Mesenchymal stem cell (in vitro differentiated cells and primary cell): Measurements from ENCODE around the gene C1orf35.
A peak's percentile ranks its signal among the peaks of the same experiment; 100 is the strongest.

Source experiments
- DNase-seq: peaks from one replicate; pipeline ENCODE4 v3.0.0-alpha.2; 2013
- H2AFZ ChIP-seq: one replicate; pipeline ENCODE4 v1.6.1; 2013; ENCODE audit warnings: low read depth, mild to moderate bottlenecking, control low read depth, inconsistent platforms, low read length, moderate library complexity
- H2AK5ac ChIP-seq: 2 replicates; pipeline ENCODE4 v1.6.1; 2013; ENCODE audit warnings: low read length, moderate library complexity, mild to moderate bottlenecking, inconsistent platforms; ENCODE audit not compliant: severe bottlenecking
- H2BK120ac ChIP-seq: one replicate; pipeline ENCODE4 v1.6.1; 2013; ENCODE audit warnings: low read depth, mild to moderate bottlenecking, inconsistent platforms, low read length, moderate library complexity
- H2BK12ac ChIP-seq, 2 experiments: one replicate each; pipeline ENCODE4 v1.6.1; 2013; ENCODE audit warnings: inconsistent platforms in 2 of 2, low read length in 2 of 2, mild to moderate bottlenecking in 2 of 2, moderate library complexity in 2 of 2, control low read depth in 1 of 2
- H2BK15ac ChIP-seq: one replicate; pipeline ENCODE4 v1.6.1; 2013; ENCODE audit warnings: mild to moderate bottlenecking, low read depth, inconsistent platforms; ENCODE audit not compliant: poor library complexity, severe bottlenecking
- H2BK5ac ChIP-seq: 2 replicates; pipeline ENCODE4 v1.6.1; 2013; ENCODE audit warnings: low read depth, mild to moderate bottlenecking, low read length, control low read depth, inconsistent platforms; ENCODE audit not compliant: poor library complexity, severe bottlenecking
- H3K14ac ChIP-seq, 2 experiments: one replicate each; pipeline ENCODE4 v1.6.1; 2013; ENCODE audit warnings: inconsistent platforms in 2 of 2, low read length in 2 of 2, control low read depth in 1 of 2, mild to moderate bottlenecking in 1 of 2, moderate library complexity in 1 of 2
- H3K18ac ChIP-seq, 2 experiments: one replicate each; pipeline ENCODE4 v1.6.1; 2013; ENCODE audit warnings: inconsistent platforms in 2 of 2, low read length in 2 of 2, control low read depth in 1 of 2, low read depth in 1 of 2, mild to moderate bottlenecking in 1 of 2
- H3K23ac ChIP-seq, 2 experiments: one replicate each; pipeline ENCODE4 v1.6.1; 2013; ENCODE audit warnings: inconsistent platforms in 2 of 2, low read length in 2 of 2, mild to moderate bottlenecking in 2 of 2, moderate library complexity in 2 of 2, control low read depth in 1 of 2
- H3K27ac ChIP-seq: 2 replicates; pipeline ENCODE4 v1.5.1; 2013; ENCODE audit warnings: mild to moderate bottlenecking, moderate library complexity, low read length, control low read depth, inconsistent platforms; ENCODE audit not compliant: poor library complexity, severe bottlenecking
- H3K27me3 ChIP-seq, 2 experiments: 2 replicates each; pipeline versions ENCODE4 v1.6.1 to v1.7.0; 2013; ENCODE audit warnings: low read length in 2 of 2, mild to moderate bottlenecking in 2 of 2, moderate library complexity in 2 of 2, control low read depth in 1 of 2, inconsistent platforms in 1 of 2; ENCODE audit not compliant: control insufficient read depth in 1 of 2, insufficient read depth in 1 of 2
- H3K36me3 ChIP-seq, 2 experiments: 2 replicates each; pipeline versions ENCODE4 v1.6.1 to v1.7.0; 2013; ENCODE audit warnings: low read length in 2 of 2, control low read depth in 1 of 2, inconsistent platforms in 1 of 2, low read depth in 1 of 2, mild to moderate bottlenecking in 1 of 2; ENCODE audit not compliant: insufficient read depth in 2 of 2, control insufficient read depth in 1 of 2
- H3K4ac ChIP-seq, 2 experiments: one replicate each; pipeline ENCODE4 v1.6.1; 2013; ENCODE audit warnings: inconsistent platforms in 2 of 2, low read length in 2 of 2, mild to moderate bottlenecking in 2 of 2, moderate library complexity in 2 of 2, control low read depth in 1 of 2, low read depth in 1 of 2
- H3K4me1 ChIP-seq: 2 replicates; pipeline ENCODE4 v1.6.1; 2013; ENCODE audit warnings: low read depth, low read length, control low read depth; ENCODE audit not compliant: control insufficient read depth, insufficient read depth
- H3K4me2 ChIP-seq: 2 replicates; pipeline ENCODE4 v1.6.1; 2013; ENCODE audit warnings: low read length, mild to moderate bottlenecking, inconsistent platforms; ENCODE audit not compliant: poor library complexity, severe bottlenecking
- H3K4me3 ChIP-seq, 2 experiments: 2 replicates each; pipeline versions ENCODE4 v1.5.1 to v1.7.0; 2013; ENCODE audit warnings: low read length in 2 of 2, mild to moderate bottlenecking in 2 of 2, control low read depth in 1 of 2, low read depth in 1 of 2; ENCODE audit not compliant: insufficient read depth in 1 of 2
- H3K79me1 ChIP-seq: replicated peaks from 2 replicates; pipeline ENCODE4 v1.6.1; 2013; ENCODE audit warnings: mild to moderate bottlenecking, control low read depth, low read length, inconsistent platforms; ENCODE audit not compliant: poor library complexity, severe bottlenecking
- H3K9ac ChIP-seq: 2 replicates; pipeline ENCODE4 v1.7.0; 2013; ENCODE audit warnings: mild to moderate bottlenecking, low read length, moderate library complexity
- H3K9me3 ChIP-seq: 2 replicates; pipeline ENCODE4 v1.7.0; 2013; ENCODE audit warnings: mild to moderate bottlenecking, low read length; ENCODE audit not compliant: control insufficient read depth
- H4K8ac ChIP-seq: one replicate; pipeline ENCODE4 v1.6.1; 2013; ENCODE audit warnings: inconsistent platforms, mild to moderate bottlenecking, low read length, moderate library complexity
- H4K91ac ChIP-seq: one replicate; pipeline ENCODE4 v1.6.1; 2013; ENCODE audit warnings: mild to moderate bottlenecking, low read length, inconsistent platforms
- WGBS: methylation state at CpG from one replicate; pipeline ENCODE4 v1.1.7; 2013; ENCODE audit warnings: mixed read lengths; 5-methylcytosine and 5-hydroxymethylcytosine counted together

C1orf35 gene

DNA sequence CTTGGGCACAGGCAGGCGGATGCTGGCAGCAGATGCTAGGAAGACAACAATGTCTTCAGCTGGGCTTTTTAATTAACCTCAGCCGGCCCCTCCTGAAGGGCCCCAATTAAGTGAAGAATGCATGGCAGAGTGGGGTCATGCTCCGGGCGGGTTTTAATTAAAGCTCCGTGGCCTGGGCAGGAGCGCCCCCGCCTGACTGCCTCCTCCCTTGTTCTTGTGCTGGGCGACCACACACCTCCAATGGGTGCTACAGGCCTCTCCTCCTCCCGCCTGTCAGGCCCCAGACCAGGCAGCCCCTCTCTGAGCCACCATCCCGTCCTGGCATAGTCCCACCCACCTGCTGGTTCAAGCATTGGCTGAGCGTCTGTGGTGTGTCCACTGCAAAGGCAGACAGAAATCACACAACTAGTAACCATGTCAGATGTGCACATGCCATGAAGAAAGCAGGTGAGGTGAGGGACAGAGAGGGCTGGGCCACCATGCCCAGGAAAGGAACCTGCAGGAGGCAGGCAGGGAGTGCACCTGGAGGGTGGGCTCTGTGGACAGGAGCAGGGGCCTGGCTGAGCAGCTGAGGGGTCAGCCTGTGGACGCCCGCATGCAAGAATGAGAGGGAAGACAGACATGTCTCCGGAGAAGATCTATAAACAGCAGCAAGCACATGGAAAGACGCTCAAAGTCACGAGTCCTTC lies 29.1 kb downstream of the C1orf35 start:
- WGBS = 43% methylated on average over 16 of the region's 16 CpGs
- Histone ChIP-seq H4K91ac (no peak overlapping the region), H3K18ac (no peak overlapping the region), H3K4me3 (no peak overlapping the region), H2BK5ac (no peak overlapping the region), H3K4me1 (peaks cover 3% of the 10 kb centered on the region), H4K8ac (no peak overlapping the region), H2BK15ac (no peak overlapping the region), H3K14ac (peak overlapping the region in 1 of 2 experiments; percentile 19), H3K36me3 (peaks cover 0 to 3% of the 10 kb centered on the region in 2 experiments), H3K9ac (no peak overlapping the region), H2BK12ac (no peak overlapping the region), H3K4ac (no peak overlapping the region), H2BK120ac (no peak overlapping the region), H3K23ac (no peak overlapping the region), H3K9me3 (no peaks in the 10 kb centered on the region), H3K27me3 (peaks cover 36 to 45% of the 10 kb centered on the region in 2 experiments), H3K4me2 (no peak overlapping the region), H3K27ac (no peak overlapping the region), H2AK5ac (no peak overlapping the region), H2AFZ (no peak overlapping the region), H3K79me1 (peaks cover 4% of the 10 kb centered on the region)
- DNase-seq = no peak

DNA sequence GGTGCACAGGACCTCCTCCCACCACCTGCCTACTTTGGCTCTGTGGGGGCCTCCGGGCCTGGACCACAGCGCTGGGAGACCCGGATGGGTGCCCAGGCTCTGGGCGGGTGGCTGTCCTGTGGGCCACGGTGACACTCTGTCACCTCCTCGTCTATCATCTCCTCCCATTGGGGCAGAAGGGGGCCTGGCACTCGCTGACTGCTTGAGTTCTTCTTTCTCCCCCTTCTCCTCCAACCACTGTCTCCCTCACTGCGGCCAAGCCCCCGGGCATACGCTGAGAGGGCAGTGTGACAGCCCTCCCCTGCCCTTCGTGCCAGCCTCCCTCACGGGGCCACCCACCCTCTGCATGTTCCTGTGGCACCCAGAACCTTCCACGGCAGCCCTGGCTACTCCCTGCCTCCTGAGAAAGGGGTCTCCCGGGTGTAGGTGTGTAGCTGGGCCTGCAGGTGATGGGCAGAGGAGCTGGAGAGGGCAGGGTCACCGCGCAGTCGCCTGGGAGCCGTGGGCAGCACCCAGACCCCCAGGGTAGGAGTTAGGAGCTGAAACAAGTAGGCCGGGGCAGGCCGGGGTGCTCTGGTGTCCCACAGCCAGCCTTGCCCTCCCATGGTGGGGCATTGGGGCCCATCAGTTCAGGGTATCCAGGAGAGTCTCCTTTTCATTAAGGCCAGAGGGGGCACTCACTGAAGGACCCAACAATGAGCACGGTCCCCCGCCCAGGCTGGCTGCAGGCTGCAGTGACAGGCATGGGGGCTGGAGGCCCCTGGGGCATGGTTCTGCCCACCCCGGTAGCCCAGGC lies 29.9 kb downstream of the C1orf35 start:
- H2AK5ac ChIP-seq = no peak overlapping the region
- no peak overlapping the region for H2BK12ac ChIP-seq
- no peak overlapping the region for H2AFZ ChIP-seq
- H4K91ac ChIP-seq = no peak overlapping the region
- peaks cover 4% of the 10 kb centered on the region for H3K79me1 ChIP-seq
- H3K23ac ChIP-seq = no peak overlapping the region
- H3K14ac ChIP-seq = no peak overlapping the region
- no peak overlapping the region for H4K8ac ChIP-seq
- H3K4me3 ChIP-seq = no peak overlapping the region
- H3K36me3 ChIP-seq = no peaks in the 10 kb centered on the region
- no peak overlapping the region for H2BK5ac ChIP-seq
- H3K9me3 ChIP-seq = no peaks in the 10 kb centered on the region
- no peak overlapping the region for H2BK120ac ChIP-seq
- no peak overlapping the region for H2BK15ac ChIP-seq
- H3K18ac ChIP-seq = no peak overlapping the region
- peaks cover 42 to 52% of the 10 kb centered on the region in 2 experiments for H3K27me3 ChIP-seq
- no peak overlapping the region for H3K4ac ChIP-seq
- no peak overlapping the region for H3K27ac ChIP-seq
- no peak for DNase-seq
- no peak overlapping the region for H3K9ac ChIP-seq
- H3K4me1 ChIP-seq = no peaks in the 10 kb centered on the region
- H3K4me2 ChIP-seq = no peak overlapping the region
- WGBS = 87% methylated on average over 23 of the region's 23 CpGs

DNA sequence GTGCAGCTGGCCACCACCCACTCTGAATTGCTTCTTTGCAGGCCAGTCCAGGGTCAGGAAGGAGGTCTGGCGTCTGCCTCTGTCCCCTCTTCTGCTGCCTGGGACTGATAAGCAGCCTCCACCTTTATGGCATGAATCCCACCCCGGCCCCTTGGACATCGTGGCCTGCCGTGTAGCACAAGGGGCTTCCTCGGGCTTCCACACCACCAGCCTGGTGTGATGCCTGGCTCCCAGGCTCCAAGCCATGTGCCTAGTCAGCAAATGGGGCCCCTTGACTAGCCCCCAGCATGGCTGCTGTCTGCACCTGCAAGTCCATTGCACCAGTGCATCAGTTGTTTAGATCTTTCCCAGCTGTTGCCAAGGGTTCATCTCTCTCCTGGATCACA lies 30.5 kb downstream of the C1orf35 start:
- no peak overlapping the region for H3K9ac ChIP-seq
- no peak overlapping the region for H3K4ac ChIP-seq
- H3K36me3 ChIP-seq = no peaks in the 10 kb centered on the region
- no peak for DNase-seq
- no peaks in the 10 kb centered on the region for H3K9me3 ChIP-seq
- no peak overlapping the region for H2AFZ ChIP-seq
- H2BK120ac ChIP-seq = no peak overlapping the region
- no peak overlapping the region for H4K91ac ChIP-seq
- no peak overlapping the region for H2BK5ac ChIP-seq
- no peaks in the 10 kb centered on the region for H3K4me1 ChIP-seq
- H3K4me2 ChIP-seq = no peak overlapping the region
- peaks cover 48 to 58% of the 10 kb centered on the region in 2 experiments for H3K27me3 ChIP-seq
- no peak overlapping the region for H3K23ac ChIP-seq
- peaks cover 2% of the 10 kb centered on the region for H3K79me1 ChIP-seq
- H2AK5ac ChIP-seq = no peak overlapping the region
- no peak overlapping the region for H3K18ac ChIP-seq
- no peak overlapping the region for H4K8ac ChIP-seq
- no peak overlapping the region for H2BK12ac ChIP-seq
- no peak overlapping the region for H2BK15ac ChIP-seq
- H3K27ac ChIP-seq = no peak overlapping the region
- H3K4me3 ChIP-seq = no peak overlapping the region
- 80% methylated on average over 5 of the region's 5 CpGs for WGBS
- H3K14ac ChIP-seq = no peak overlapping the region

DNA sequence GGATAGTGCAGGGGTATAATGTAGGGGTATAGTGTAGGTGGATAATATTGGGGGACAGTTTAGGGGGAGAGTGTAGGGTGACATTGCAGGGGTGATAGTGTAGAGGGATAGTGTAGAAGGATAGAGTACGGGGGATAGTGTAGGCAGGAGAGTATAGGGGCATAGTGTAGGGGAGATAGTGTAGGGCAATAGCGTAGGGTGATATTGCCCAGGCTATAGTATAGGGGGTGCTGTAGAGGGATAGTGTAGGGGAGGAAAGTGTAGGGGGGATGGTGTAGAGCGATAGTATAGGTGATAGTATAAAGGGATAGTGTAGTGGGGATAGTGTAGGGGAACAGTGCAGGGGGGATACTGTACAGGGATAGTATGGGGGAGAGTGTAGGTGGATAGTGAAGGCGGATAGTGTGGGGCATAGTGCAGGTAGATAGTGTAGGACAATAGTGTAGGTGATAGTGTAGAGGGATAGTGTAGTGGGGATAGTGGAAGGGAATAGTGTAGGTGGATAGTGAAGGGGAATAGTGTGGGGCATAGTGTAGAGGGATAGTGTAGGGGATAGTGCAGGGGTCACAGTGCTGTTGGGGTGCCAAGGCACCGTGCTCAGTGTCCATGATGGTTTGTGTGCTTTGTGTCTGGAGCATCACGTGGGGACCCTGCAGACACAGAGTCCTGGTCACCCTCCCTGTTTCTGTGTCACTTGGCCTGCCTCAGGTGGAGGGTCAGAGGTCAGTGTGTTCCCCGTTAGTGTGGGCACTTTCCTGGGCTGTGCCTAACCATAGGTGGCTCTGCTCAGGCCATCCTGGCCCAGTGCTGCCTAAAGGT lies 31.1 kb downstream of the C1orf35 start:
- H4K91ac ChIP-seq = no peak overlapping the region
- no peak overlapping the region for H3K14ac ChIP-seq
- no peak overlapping the region for H3K23ac ChIP-seq
- no peak overlapping the region for H2AFZ ChIP-seq
- no peaks in the 10 kb centered on the region for H3K79me1 ChIP-seq
- no peaks in the 10 kb centered on the region for H3K36me3 ChIP-seq
- H3K4ac ChIP-seq = no peak overlapping the region
- no peak overlapping the region for H2BK120ac ChIP-seq
- DNase-seq = no peak
- peaks cover 54 to 64% of the 10 kb centered on the region in 2 experiments for H3K27me3 ChIP-seq
- no peak overlapping the region for H2BK15ac ChIP-seq
- no peak overlapping the region for H3K27ac ChIP-seq
- no peak overlapping the region for H3K9ac ChIP-seq
- H4K8ac ChIP-seq = no peak overlapping the region
- no peak overlapping the region for H2AK5ac ChIP-seq
- peak overlapping the region in 1 of 2 experiments; percentile 31 for H2BK12ac ChIP-seq
- no peak overlapping the region for H3K18ac ChIP-seq
- H3K4me1 ChIP-seq = peaks cover 2% of the 10 kb centered on the region
- 65% methylated on average over 7 of the region's 7 CpGs for WGBS
- H3K4me2 ChIP-seq = no peak overlapping the region
- no peaks in the 10 kb centered on the region for H3K9me3 ChIP-seq
- H2BK5ac ChIP-seq = no peak overlapping the region
- H3K4me3 ChIP-seq = no peak overlapping the region
